DND-41 (cell line): ENCODE results near the gene WNT6.

Source experiments
- EZH2 ChIP-seq: IDR thresholded peaks from 3 replicates; pipeline ENCODE4 v1.6.1; 2012; ENCODE audit warnings: borderline replicate concordance, low read depth, mild to moderate bottlenecking, moderate library complexity, low read length, inconsistent platforms; ENCODE audit not compliant: severe bottlenecking
- TF ChIP-seq, protein P1 (sequence below): IDR thresholded peaks from 2 replicates; pipeline ENCODE4 v1.5.1; 2012; ENCODE audit warnings: borderline replicate concordance, low read length, moderate library complexity, mild to moderate bottlenecking; ENCODE audit not compliant: poor library complexity, severe bottlenecking; ENCODE audit errors: extremely low read depth

DNA sequence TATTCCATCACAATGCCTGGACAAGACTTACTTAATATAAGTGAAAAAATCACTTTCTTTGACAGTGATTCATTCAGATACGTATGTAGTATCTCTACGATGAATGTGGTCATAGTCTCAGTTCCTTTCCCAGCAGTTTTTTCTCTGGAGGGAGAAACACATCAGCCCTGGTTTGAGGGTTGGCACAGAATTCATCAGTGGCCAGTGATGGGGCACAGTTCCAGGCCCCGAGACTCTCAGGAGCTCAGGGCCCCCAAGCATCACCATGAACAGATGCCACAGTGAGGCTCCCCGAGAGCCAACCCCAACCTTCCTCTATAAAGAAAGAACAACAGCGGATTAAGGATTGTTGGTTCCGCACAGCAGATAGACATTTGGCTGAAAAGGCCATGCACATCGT is 40.5 kb upstream of the WNT6 start:
- TF ChIP-seq EZH2 = no peak
- TF ChIP-seq, protein P1, sequence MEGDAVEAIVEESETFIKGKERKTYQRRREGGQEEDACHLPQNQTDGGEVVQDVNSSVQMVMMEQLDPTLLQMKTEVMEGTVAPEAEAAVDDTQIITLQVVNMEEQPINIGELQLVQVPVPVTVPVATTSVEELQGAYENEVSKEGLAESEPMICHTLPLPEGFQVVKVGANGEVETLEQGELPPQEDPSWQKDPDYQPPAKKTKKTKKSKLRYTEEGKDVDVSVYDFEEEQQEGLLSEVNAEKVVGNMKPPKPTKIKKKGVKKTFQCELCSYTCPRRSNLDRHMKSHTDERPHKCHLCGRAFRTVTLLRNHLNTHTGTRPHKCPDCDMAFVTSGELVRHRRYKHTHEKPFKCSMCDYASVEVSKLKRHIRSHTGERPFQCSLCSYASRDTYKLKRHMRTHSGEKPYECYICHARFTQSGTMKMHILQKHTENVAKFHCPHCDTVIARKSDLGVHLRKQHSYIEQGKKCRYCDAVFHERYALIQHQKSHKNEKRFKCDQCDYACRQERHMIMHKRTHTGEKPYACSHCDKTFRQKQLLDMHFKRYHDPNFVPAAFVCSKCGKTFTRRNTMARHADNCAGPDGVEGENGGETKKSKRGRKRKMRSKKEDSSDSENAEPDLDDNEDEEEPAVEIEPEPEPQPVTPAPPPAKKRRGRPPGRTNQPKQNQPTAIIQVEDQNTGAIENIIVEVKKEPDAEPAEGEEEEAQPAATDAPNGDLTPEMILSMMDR = no peak
